HepG2 (cell line): Measurements from ENCODE around the gene SPATA13. TPM values are rescaled to one million over a fixed set of nuclear protein-coding genes. Genes with fewer than 3 reads are reported as not detected.

Source experiments
- CHCHD3 ChIP-seq: sonication (generic); formaldehyde crosslinking; IDR thresholded peaks from 2 replicates; pipeline ENCODE4 v1.8.0; 2022; ENCODE audit warnings: mild to moderate bottlenecking, missing genetic modification reagents, moderate library complexity
- DPF2 ChIP-seq: sonication (generic); formaldehyde crosslinking; IDR thresholded peaks from 2 replicates; pipeline ENCODE4 v1.4.0; 2020; ENCODE audit warnings: mild to moderate bottlenecking, low read depth, missing genetic modification reagents, borderline replicate concordance
- ELF3 ChIP-seq: IDR thresholded peaks from 2 replicates; pipeline ENCODE4 v1.6.1; 2016; ENCODE audit warnings: missing genetic modification reagents, missing compliant biosample characterization
- ERF ChIP-seq: IDR thresholded peaks from 2 replicates; pipeline ENCODE4 v1.6.1; 2018; ENCODE audit warnings: missing biosample characterization, missing genetic modification reagents
- HOXA7 ChIP-seq: sonication (generic); formaldehyde crosslinking; IDR thresholded peaks from 2 replicates; pipeline ENCODE4 v1.8.1; 2022; ENCODE audit warnings: mild to moderate bottlenecking, missing genetic modification reagents, moderate library complexity
- KAT7 ChIP-seq: IDR thresholded peaks from 2 replicates; pipeline ENCODE4 v1.6.1; 2018; ENCODE audit warnings: borderline replicate concordance, missing compliant biosample characterization
- KLF6 ChIP-seq: IDR thresholded peaks from 2 replicates; pipeline ENCODE4 v1.8.0; 2016; ENCODE audit warnings: missing biosample characterization, missing genetic modification reagents
- NBN ChIP-seq: fragments of 450-650 bp; conservative IDR thresholded peaks from 2 replicates; pipeline ENCODE4 v1.6.1; 2017
- RCOR2 ChIP-seq: IDR thresholded peaks from 2 replicates; pipeline ENCODE4 v1.6.1; 2016; ENCODE audit warnings: missing biosample characterization, missing genetic modification reagents
- SIN3A ChIP-seq: IDR thresholded peaks from 2 replicates; pipeline ENCODE4 v1.6.1; 2011; ENCODE audit warnings: low read depth, mild to moderate bottlenecking, control low read depth, low read length, borderline replicate concordance
- SMYD3 ChIP-seq: sonication (generic); formaldehyde crosslinking; IDR thresholded peaks from 2 replicates; pipeline ENCODE4 v1.8.1; 2023; ENCODE audit warnings: mild to moderate bottlenecking, missing genetic modification reagents
- SNAPC5 ChIP-seq: sonication (generic); formaldehyde crosslinking; IDR thresholded peaks from 2 replicates; pipeline ENCODE4 v1.8.1; 2023; ENCODE audit warnings: mild to moderate bottlenecking, missing genetic modification reagents, borderline replicate concordance
- SRF ChIP-seq: IDR thresholded peaks from 2 replicates; pipeline ENCODE4 v1.6.1; 2011; ENCODE audit warnings: mild to moderate bottlenecking, low read depth, low read length, moderate library complexity
- STAG1 ChIP-seq: sonication (generic); formaldehyde crosslinking; IDR thresholded peaks from 2 replicates; pipeline ENCODE4 v1.4.0; 2020; ENCODE audit warnings: missing genetic modification reagents
- ZNF253 ChIP-seq: sonication (generic); formaldehyde crosslinking; IDR thresholded peaks from 2 replicates; pipeline ENCODE4 v1.8.0; 2022; ENCODE audit warnings: mild to moderate bottlenecking, missing genetic modification reagents, borderline replicate concordance
- ZNF775 ChIP-seq: sonication (generic); formaldehyde crosslinking; IDR thresholded peaks from 2 replicates; pipeline ENCODE4 v1.4.0; 2020; ENCODE audit warnings: missing genetic modification reagents, mild to moderate bottlenecking, moderate library complexity, borderline replicate concordance
- polyA plus RNA-seq, 8 experiments: library from polyadenylated mRNA; depleted of rRNA in 3 of 8; stranded (reverse) in 7 of 8; unstranded in 1 of 8; fragments of >200 nt; fragmentation: Illumina TruSeq in 4 of 8; extraction: Trizol in 4 of 8; gene quantifications; 2 replicates each; pipeline versions ENCODE4 v1.2.1 to v1.2.3, GENCODE V29; 2011 to 2016; ENCODE audit warnings: low read depth in 4 of 8, missing spikeins in 1 of 8, mixed read lengths in 1 of 8; ENCODE audit not compliant: insufficient read depth in 1 of 8
- total RNA-seq, 5 experiments: library from RNA; depleted of rRNA; stranded (reverse); fragments of >200 nt; fragmentation: Illumina TruSeq; extraction: Trizol; gene quantifications; 2 replicates each; pipeline ENCODE4 v1.2.3, GENCODE V29; 2016; ENCODE audit warnings: low read depth in 1 of 5
- TF ChIP-seq, protein P1 (sequence below): sonication (generic); IDR thresholded peaks from 2 replicates; pipeline ENCODE4 v1.6.1; 2016; ENCODE audit warnings: low read depth, borderline replicate concordance
- TF ChIP-seq, protein P2 (sequence below): sonication (generic); formaldehyde crosslinking; IDR thresholded peaks from 2 replicates; pipeline ENCODE4 v1.4.0; 2020; ENCODE audit warnings: mild to moderate bottlenecking, missing genetic modification reagents
- TF ChIP-seq, protein P3 (sequence below): sonication (generic); formaldehyde crosslinking; IDR thresholded peaks from 2 replicates; pipeline ENCODE4 v1.5.1; 2020; ENCODE audit warnings: missing genetic modification reagents, mild to moderate bottlenecking, borderline replicate concordance
- TF ChIP-seq, protein P4 (sequence below): sonication (generic); formaldehyde crosslinking; IDR thresholded peaks from 2 replicates; pipeline ENCODE4 v1.4.0; 2020; ENCODE audit warnings: missing genetic modification reagents, mild to moderate bottlenecking, borderline replicate concordance
- TF ChIP-seq, protein P5 (sequence below): sonication (generic); formaldehyde crosslinking; IDR thresholded peaks from 2 replicates; pipeline ENCODE4 v1.9.0; 2021; ENCODE audit warnings: missing genetic modification reagents, mild to moderate bottlenecking, borderline replicate concordance

SPATA13 gene
- total and polyA plus RNA-seq, 2 of the 13 experiments (the other 11 are each of a cell fraction or from before 2014, with no cell fraction given), result 11.3 to 14.2 TPM

DNA sequence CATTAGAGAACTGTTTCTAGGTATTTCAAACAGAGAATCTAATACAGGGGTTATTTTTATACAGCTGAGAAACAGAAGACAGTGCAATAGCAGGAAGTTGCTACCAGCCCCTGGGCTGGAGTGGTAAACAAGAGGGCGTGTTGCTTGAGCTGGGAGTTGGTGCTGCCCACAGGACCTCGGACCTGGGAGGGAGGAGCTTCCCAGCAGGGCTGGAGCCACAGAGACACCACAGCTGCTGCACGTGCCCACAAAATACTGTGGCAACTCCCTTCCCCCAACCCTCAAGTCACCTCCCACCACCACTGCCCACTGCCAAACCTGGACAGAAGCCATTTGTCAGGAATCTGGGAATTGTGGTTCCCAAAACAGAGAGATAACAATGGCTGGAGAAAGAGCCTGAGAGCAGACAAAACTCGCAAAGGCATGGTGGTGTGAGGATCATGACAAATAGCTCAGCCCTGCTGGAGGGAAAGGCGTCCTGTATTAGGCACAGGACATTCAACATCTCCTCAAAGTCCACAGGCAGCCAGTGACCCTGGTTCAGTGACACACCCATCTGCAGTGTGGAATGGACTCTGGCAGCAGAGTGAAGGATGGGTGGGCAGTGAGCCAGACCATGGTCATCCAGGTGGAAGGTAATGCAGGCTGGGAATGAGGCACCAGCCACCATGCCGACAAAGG is 57.2 kb downstream of the SPATA13 start (continued):
- TF ChIP-seq, protein P1, sequence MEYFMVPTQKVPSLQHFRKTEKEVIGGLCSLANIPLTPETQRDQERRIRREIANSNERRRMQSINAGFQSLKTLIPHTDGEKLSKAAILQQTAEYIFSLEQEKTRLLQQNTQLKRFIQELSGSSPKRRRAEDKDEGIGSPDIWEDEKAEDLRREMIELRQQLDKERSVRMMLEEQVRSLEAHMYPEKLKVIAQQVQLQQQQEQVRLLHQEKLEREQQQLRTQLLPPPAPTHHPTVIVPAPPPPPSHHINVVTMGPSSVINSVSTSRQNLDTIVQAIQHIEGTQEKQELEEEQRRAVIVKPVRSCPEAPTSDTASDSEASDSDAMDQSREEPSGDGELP, result peak; percentile 78; the same call in 1 of the 2 replicates
- TF ChIP-seq STAG1, result no peak; the same call in none of the 2 replicates
- TF ChIP-seq KLF6 (CRISPR knock-in tag), result no peak
- TF ChIP-seq CHCHD3 (CRISPR knock-in tag), result no peak
- TF ChIP-seq, protein P2, sequence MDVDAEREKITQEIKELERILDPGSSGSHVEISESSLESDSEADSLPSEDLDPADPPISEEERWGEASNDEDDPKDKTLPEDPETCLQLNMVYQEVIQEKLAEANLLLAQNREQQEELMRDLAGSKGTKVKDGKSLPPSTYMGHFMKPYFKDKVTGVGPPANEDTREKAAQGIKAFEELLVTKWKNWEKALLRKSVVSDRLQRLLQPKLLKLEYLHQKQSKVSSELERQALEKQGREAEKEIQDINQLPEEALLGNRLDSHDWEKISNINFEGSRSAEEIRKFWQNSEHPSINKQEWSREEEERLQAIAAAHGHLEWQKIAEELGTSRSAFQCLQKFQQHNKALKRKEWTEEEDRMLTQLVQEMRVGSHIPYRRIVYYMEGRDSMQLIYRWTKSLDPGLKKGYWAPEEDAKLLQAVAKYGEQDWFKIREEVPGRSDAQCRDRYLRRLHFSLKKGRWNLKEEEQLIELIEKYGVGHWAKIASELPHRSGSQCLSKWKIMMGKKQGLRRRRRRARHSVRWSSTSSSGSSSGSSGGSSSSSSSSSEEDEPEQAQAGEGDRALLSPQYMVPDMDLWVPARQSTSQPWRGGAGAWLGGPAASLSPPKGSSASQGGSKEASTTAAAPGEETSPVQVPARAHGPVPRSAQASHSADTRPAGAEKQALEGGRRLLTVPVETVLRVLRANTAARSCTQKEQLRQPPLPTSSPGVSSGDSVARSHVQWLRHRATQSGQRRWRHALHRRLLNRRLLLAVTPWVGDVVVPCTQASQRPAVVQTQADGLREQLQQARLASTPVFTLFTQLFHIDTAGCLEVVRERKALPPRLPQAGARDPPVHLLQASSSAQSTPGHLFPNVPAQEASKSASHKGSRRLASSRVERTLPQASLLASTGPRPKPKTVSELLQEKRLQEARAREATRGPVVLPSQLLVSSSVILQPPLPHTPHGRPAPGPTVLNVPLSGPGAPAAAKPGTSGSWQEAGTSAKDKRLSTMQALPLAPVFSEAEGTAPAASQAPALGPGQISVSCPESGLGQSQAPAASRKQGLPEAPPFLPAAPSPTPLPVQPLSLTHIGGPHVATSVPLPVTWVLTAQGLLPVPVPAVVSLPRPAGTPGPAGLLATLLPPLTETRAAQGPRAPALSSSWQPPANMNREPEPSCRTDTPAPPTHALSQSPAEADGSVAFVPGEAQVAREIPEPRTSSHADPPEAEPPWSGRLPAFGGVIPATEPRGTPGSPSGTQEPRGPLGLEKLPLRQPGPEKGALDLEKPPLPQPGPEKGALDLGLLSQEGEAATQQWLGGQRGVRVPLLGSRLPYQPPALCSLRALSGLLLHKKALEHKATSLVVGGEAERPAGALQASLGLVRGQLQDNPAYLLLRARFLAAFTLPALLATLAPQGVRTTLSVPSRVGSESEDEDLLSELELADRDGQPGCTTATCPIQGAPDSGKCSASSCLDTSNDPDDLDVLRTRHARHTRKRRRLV (CRISPR knock-in tag), result no peak
- no peak for TF ChIP-seq KAT7 (CRISPR knock-in tag)
- TF ChIP-seq HOXA7 (CRISPR knock-in tag), result no peak
- TF ChIP-seq ZNF775 (CRISPR knock-in tag), result no peak
- TF ChIP-seq ERF (CRISPR knock-in tag), result peak; percentile 55; the same call in 1 of the 2 replicates
- peak; percentile 69; the same call in 1 of the 2 replicates for TF ChIP-seq DPF2 (CRISPR knock-in tag)
- TF ChIP-seq SIN3A, result peak; percentile 55; the same call in 1 of the 2 replicates
- TF ChIP-seq RCOR2 (CRISPR knock-in tag), result no peak
- TF ChIP-seq, protein P3, sequence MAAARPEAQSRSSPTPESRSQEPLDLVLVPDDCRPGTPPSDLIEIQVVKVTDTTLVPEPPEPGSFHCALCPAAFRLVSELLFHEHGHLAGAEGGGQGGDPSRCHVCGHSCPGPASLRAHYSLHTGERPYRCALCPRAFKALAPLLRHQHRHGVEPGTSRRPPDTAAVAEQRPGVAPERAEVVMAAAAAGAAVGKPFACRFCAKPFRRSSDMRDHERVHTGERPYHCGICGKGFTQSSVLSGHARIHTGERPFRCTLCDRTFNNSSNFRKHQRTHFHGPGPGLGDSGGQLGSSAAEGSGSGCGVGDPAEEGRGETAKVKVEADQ, result no peak
- no peak for TF ChIP-seq ZNF253 (CRISPR knock-in tag)
- TF ChIP-seq ELF3 (CRISPR knock-in tag), result peak; percentile 97
- TF ChIP-seq SNAPC5 (CRISPR knock-in tag), result no peak
- peak; percentile 61; the same call in 1 of the 2 replicates for TF ChIP-seq SMYD3 (CRISPR knock-in tag)
- no peak for TF ChIP-seq NBN
- TF ChIP-seq, protein P4, sequence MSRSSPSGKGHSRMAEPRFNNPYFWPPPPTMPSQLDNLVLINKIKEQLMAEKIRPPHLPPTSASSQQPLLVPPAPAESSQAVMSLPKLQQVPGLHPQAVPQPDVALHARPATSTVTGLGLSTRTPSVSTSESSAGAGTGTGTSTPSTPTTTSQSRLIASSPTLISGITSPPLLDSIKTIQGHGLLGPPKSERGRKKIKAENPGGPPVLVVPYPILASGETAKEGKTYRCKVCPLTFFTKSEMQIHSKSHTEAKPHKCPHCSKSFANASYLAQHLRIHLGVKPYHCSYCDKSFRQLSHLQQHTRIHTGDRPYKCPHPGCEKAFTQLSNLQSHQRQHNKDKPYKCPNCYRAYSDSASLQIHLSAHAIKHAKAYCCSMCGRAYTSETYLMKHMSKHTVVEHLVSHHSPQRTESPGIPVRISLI (CRISPR knock-in tag), result no peak; the same call in 1 of the 2 replicates
- TF ChIP-seq SRF, result no peak
- TF ChIP-seq, protein P5, sequence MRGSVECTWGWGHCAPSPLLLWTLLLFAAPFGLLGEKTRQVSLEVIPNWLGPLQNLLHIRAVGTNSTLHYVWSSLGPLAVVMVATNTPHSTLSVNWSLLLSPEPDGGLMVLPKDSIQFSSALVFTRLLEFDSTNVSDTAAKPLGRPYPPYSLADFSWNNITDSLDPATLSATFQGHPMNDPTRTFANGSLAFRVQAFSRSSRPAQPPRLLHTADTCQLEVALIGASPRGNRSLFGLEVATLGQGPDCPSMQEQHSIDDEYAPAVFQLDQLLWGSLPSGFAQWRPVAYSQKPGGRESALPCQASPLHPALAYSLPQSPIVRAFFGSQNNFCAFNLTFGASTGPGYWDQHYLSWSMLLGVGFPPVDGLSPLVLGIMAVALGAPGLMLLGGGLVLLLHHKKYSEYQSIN (CRISPR knock-in tag), result no peak
